Lung microvascular endothelial cell (primary cell): Measurements from ENCODE around the gene VTI1A. TPM values are rescaled to one million over a fixed set of nuclear protein-coding genes. Genes with fewer than 3 reads are reported as not detected.

ENCODE experiments used
- DNase-seq, 2 donors: peaks; one replicate each; pipeline versions ENCODE4 v3.0.0 to v3.0.0-alpha.2; 2010; ENCODE audit warnings: low read depth in 2 of 2
- total RNA-seq: library from RNA; depleted of rRNA; stranded (reverse); fragments of >200 nt; gene quantifications from 2 replicates; pipeline ENCODE4 v1.2.1, GENCODE V29; 2014

Gene VTI1A
- total RNA-seq, 1 donor from 2014 or later: 18.8 TPM

- DNase-seq: no peak
Measured at GRCh38 chr10:112827951-112828350, 380.9 kb downstream of the VTI1A start.

- no peak for DNase-seq
Measured at GRCh38 chr10:112831859-112832258, 384.8 kb downstream of the VTI1A start.

- DNase-seq: no peak
Measured at GRCh38 chr10:112832361-112832878, 385.4 kb downstream of the VTI1A start.

- DNase-seq: no peak
Measured at GRCh38 chr10:112832959-112833358, 385.9 kb downstream of the VTI1A start.

- DNase-seq: peak in 1 of 2 donors; percentile 14
Measured at GRCh38 chr10:112834751-112835181, 387.8 kb downstream of the VTI1A start.

- no peak for DNase-seq
Measured at GRCh38 chr10:112835217-112835715, 388.3 kb downstream of the VTI1A start.

- DNase-seq: no peak
Measured at GRCh38 chr10:112835944-112836451, 389.0 kb downstream of the VTI1A start.

- no peak for DNase-seq
Measured at GRCh38 chr10:112838784-112839481, 391.9 kb downstream of the VTI1A start.

GRCh38 chr10:112839928-112840654, 393.1 kb downstream of the VTI1A start:
- DNase-seq: no peak

- no peak for DNase-seq
Measured at GRCh38 chr10:112841549-112841948, 394.5 kb downstream of the VTI1A start.

- peak in 1 of 2 donors; percentile 33 for DNase-seq
Measured at GRCh38 chr10:112842832-112843360, 395.9 kb downstream of the VTI1A start.

- no peak for DNase-seq
Measured at GRCh38 chr10:112843623-112844022, 396.6 kb downstream of the VTI1A start.

GRCh38 chr10:112844681-112845544, 397.9 kb downstream of the VTI1A start:
- DNase-seq: no peak

- DNase-seq: no peak
Measured at GRCh38 chr10:112847778-112848177, 400.8 kb downstream of the VTI1A start.

GRCh38 chr10:112848228-112848627, 401.2 kb downstream of the VTI1A start:
- DNase-seq: no peak

- no peak for DNase-seq
Measured at GRCh38 chr10:112848868-112849430, 401.9 kb downstream of the VTI1A start.

GRCh38 chr10:112849546-112849945, 402.5 kb downstream of the VTI1A start:
- DNase-seq: no peak

GRCh38 chr10:112851181-112851580, 404.2 kb downstream of the VTI1A start:
- DNase-seq: no peak

GRCh38 chr10:112851588-112852211, 404.7 kb downstream of the VTI1A start:
- no peak for DNase-seq

- DNase-seq: no peak
Measured at GRCh38 chr10:112852306-112852705, 405.3 kb downstream of the VTI1A start.
